Retinal pigment epithelial cell (primary cell): Measurements from ENCODE around the gene TMEM151A.
"Not testable (repeated sequence)": the region's sequence is repeated elsewhere in the genome, so short reads cannot be mapped to it uniquely, and the experiment has no call there.

Experiments
- DNase-seq: peaks from one replicate; pipeline ENCODE4 v3.0.0-alpha.2; 2010; ENCODE audit warnings: low read depth
- H3K4me3 ChIP-seq: 2 replicates; pipeline ENCODE4 v1.5.1; 2011; ENCODE audit warnings: mild to moderate bottlenecking, low read length, control low read depth, moderate library complexity
- CTCF ChIP-seq: conservative IDR thresholded peaks from 2 replicates; pipeline ENCODE4 v1.5.1; 2011; ENCODE audit warnings: low read depth, low read length, control low read depth, inconsistent platforms

The TMEM151A gene

GRCh38 chr11:66251809-66252208 is 39.9 kb upstream of the TMEM151A start:
- no peak for DNase-seq
- no peak overlapping the region for H3K4me3 ChIP-seq
- no peak for TF ChIP-seq CTCF

- H3K4me3 ChIP-seq, DNase-seq: not testable (repeated sequence)
These were observed 38.6 kb upstream of the TMEM151A start for GRCh38 chr11:66253081-66253480.

DNA sequence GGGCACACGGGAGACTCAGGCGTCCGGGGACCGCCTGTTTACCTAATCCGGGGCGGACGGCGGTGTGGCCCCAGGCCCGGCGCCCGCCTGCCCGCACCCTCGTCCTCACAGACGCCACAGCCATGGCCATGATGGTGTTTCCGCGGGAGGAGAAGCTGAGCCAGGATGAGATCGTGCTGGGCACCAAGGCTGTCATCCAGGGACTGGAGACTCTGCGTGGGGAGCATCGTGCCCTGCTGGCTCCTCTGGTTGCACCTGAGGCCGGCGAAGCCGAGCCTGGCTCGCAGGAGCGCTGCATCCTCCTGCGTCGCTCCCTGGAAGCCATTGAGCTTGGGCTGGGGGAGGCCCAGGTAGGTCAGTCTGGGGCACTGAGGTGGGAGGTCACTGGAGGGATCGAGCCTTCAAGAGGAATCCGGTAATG is 33.2 kb upstream of the TMEM151A start:
- no peak for TF ChIP-seq CTCF
- no peak for DNase-seq
- peak overlapping the region; percentile 86 for H3K4me3 ChIP-seq

DNA sequence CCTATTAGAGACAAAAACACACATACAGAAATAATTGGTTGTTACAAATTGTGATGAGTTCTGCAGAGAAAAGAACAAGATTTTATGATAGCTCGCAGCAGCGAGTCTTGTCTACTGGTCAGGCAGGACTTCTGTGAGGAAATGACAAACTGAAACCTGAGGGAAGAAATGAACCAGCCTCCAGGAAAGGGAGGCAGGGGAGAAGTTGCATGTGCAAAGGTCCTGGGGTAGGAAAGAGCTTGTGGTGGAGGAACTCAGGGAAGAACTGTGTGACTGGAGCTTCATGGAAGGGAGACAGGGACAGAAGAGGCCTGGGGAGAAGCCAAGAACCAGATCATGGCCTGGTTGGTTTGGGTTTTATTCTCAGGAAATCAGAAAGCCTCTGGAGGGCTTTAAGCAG is 32.5 kb upstream of the TMEM151A start:
- no peak overlapping the region for H3K4me3 ChIP-seq
- DNase-seq: no peak
- TF ChIP-seq CTCF: no peak

- no peak overlapping the region for H3K4me3 ChIP-seq
- no peak for DNase-seq
- no peak for TF ChIP-seq CTCF
These were observed 31.7 kb upstream of the TMEM151A start for GRCh38 chr11:66259956-66260355.

DNA sequence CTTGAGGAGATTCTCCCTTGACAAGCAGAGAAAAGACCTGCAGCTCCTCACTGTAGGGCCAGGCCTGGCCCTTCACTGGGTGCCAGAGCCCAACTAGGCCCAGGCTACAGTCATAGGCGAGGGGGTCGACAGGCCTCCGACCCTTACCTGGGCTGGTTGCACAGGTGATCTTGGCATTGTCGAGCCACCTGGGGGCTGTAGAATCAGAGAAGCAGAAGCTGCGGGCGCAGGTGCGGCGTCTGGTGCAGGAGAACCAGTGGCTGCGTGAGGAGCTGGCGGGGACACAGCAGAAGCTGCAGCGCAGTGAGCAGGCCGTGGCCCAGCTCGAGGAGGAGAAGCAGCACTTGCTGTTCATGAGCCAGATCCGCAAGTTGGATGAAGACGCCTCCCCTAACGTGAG is 30.1 kb upstream of the TMEM151A start:
- no peak for DNase-seq
- H3K4me3 ChIP-seq: no peak overlapping the region
- TF ChIP-seq CTCF: no peak

DNA sequence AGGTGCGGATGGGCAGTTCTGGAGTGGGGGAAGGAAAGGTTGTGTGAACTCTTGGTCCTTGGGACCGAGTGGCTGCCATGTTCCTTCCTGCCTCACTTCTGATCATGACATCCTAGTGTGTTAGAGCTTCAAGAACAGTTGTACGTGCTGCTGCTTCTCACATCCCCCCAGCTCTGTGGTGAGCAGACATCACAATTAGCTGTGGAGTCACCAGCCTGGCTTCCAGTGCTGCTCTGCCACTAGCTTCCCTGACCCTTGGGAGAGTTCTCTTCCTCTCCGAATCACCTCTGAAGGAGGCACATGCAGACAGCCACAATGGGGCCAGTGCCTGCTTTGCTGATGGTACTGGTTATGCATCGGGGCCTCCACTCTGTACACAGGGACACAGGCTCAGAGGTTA is 29.5 kb upstream of the TMEM151A start:
- TF ChIP-seq CTCF: no peak
- no peak for DNase-seq
- no peak overlapping the region for H3K4me3 ChIP-seq

- no peak overlapping the region for H3K4me3 ChIP-seq
- TF ChIP-seq CTCF: no peak
- no peak for DNase-seq
These were observed 29.0 kb upstream of the TMEM151A start for GRCh38 chr11:66262696-66263095.
